Suprapubic skin (tissue), 3 donors: ENCODE measurements around the gene KRT6B.

Source experiments
- EP300 ChIP-seq: sonication (generic); formaldehyde crosslinking; IDR thresholded peaks from one replicate; pipeline ENCODE4 v1.6.1; 2017; ENCODE audit warnings: antibody characterized with exemption
- TF ChIP-seq, protein P1 (sequence below), 2 donors: fragments of 200-600 bp in 1 of 2; fragments of 450-650 bp in 1 of 2; sonication (generic) in 1 of 2; IDR thresholded peaks; one replicate each; pipeline ENCODE4 v1.5.1; 2016 to 2019; ENCODE audit warnings: antibody characterized with exemption in 2 of 2, mild to moderate bottlenecking in 1 of 2, moderate library complexity in 1 of 2

DNA sequence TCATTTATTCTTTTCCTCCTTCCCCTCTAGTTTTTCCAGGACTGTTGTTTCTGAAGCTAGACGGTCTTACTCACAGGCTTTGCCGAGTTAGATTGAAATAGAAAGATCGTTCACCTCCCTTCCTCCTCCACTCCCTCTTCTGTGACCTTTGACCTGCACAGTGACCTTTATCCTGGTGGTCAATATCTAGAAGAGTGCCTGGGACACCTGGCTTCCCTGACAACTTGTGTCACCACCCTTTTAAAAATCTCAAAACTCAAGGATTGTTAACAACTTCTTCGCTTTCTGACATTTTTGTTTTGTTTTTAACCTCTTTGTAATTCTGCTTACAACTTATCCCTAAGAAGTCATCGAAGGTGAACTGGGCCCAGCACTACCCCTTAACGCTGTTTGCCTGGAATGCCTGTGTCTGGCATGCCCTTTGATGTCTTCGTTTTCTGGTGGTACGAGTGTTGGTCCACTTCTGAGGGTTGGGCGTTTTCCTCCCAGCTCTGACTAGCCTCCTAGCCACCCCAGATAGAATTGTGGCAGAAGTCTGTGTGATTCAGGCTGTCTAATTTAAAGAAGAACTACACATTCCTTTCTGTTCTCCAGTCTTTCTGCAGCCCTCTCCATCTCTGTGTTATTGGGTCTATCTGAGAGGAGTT is 15.0 kb downstream of the KRT6B start:
- TF ChIP-seq, protein P1, sequence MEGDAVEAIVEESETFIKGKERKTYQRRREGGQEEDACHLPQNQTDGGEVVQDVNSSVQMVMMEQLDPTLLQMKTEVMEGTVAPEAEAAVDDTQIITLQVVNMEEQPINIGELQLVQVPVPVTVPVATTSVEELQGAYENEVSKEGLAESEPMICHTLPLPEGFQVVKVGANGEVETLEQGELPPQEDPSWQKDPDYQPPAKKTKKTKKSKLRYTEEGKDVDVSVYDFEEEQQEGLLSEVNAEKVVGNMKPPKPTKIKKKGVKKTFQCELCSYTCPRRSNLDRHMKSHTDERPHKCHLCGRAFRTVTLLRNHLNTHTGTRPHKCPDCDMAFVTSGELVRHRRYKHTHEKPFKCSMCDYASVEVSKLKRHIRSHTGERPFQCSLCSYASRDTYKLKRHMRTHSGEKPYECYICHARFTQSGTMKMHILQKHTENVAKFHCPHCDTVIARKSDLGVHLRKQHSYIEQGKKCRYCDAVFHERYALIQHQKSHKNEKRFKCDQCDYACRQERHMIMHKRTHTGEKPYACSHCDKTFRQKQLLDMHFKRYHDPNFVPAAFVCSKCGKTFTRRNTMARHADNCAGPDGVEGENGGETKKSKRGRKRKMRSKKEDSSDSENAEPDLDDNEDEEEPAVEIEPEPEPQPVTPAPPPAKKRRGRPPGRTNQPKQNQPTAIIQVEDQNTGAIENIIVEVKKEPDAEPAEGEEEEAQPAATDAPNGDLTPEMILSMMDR (IDR thresholded peaks at IDR 0.05) = no peak
- TF ChIP-seq EP300 = no peak
